DND-41 (cell line): ENCODE measurements around the gene UGT3A1.

ENCODE experiments used
- ATAC-seq: fragments of 200-7000 bp; cut with Tn5 transposase; 3 replicates; pipeline ENCODE4 v1.9.1; 2021; ENCODE audit warnings: low read depth; ENCODE audit not compliant: insufficient read depth
- DNase-seq: peaks from one replicate; pipeline ENCODE4 v3.0.0-alpha.2; 2020
- H2AFZ ChIP-seq: 2 replicates; pipeline ENCODE4 v1.6.0; 2012; ENCODE audit warnings: low read depth, low read length
- H3K27ac ChIP-seq: 2 replicates; pipeline ENCODE4 v1.5.1; 2012; ENCODE audit warnings: low read length, inconsistent platforms
- H3K27me3 ChIP-seq: fragments of 200-600 bp; sonication (generic); 2 replicates; pipeline ENCODE4 v1.6.0; 2012; ENCODE audit warnings: low read length, mild to moderate bottlenecking, inconsistent platforms; ENCODE audit not compliant: insufficient read depth, poor library complexity
- H3K36me3 ChIP-seq: 2 replicates; pipeline ENCODE4 v1.5.1; 2012; ENCODE audit warnings: low read length, inconsistent platforms; ENCODE audit not compliant: insufficient read depth
- H3K4me1 ChIP-seq: 2 replicates; pipeline ENCODE4 v1.5.1; 2012; ENCODE audit warnings: mild to moderate bottlenecking, low read length; ENCODE audit not compliant: insufficient read depth
- H3K4me2 ChIP-seq: 2 replicates; pipeline ENCODE4 v1.6.0; 2012; ENCODE audit warnings: mild to moderate bottlenecking, moderate library complexity, low read length, inconsistent platforms; ENCODE audit not compliant: insufficient read depth
- H3K4me3 ChIP-seq, 2 experiments: fragments of 200-600 bp in 1 of 2; shearing (Covaris generic) in 1 of 2; 2 replicates each; pipeline ENCODE4 v1.5.1; 2012 to 2016; ENCODE audit warnings: inconsistent platforms in 2 of 2, low read length in 2 of 2, mild to moderate bottlenecking in 2 of 2, low read depth in 1 of 2, moderate library complexity in 1 of 2
- H3K79me2 ChIP-seq: 2 replicates; pipeline ENCODE4 v1.6.0; 2012; ENCODE audit warnings: low read length, inconsistent platforms; ENCODE audit not compliant: insufficient read depth
- H3K9ac ChIP-seq: 2 replicates; pipeline ENCODE4 v1.6.0; 2012; ENCODE audit warnings: low read depth, mild to moderate bottlenecking, inconsistent platforms, low read length, moderate library complexity
- H3K9me3 ChIP-seq: 2 replicates; pipeline ENCODE4 v1.5.1; 2012; ENCODE audit warnings: low read length, moderate library complexity, mild to moderate bottlenecking, inconsistent platforms; ENCODE audit not compliant: insufficient read depth, severe bottlenecking
- H4K20me1 ChIP-seq: 2 replicates; pipeline ENCODE4 v1.6.0; 2012; ENCODE audit warnings: low read length; ENCODE audit not compliant: insufficient read depth
- CTCF ChIP-seq: IDR thresholded peaks from 2 replicates; pipeline ENCODE4 v1.5.1; 2012; ENCODE audit warnings: borderline replicate concordance, low read length, moderate library complexity, mild to moderate bottlenecking; ENCODE audit not compliant: poor library complexity, severe bottlenecking; ENCODE audit errors: extremely low read depth
- EZH2 ChIP-seq: IDR thresholded peaks from 3 replicates; pipeline ENCODE4 v1.6.1; 2012; ENCODE audit warnings: borderline replicate concordance, low read depth, mild to moderate bottlenecking, moderate library complexity, low read length, inconsistent platforms; ENCODE audit not compliant: severe bottlenecking

Gene UGT3A1

DNA sequence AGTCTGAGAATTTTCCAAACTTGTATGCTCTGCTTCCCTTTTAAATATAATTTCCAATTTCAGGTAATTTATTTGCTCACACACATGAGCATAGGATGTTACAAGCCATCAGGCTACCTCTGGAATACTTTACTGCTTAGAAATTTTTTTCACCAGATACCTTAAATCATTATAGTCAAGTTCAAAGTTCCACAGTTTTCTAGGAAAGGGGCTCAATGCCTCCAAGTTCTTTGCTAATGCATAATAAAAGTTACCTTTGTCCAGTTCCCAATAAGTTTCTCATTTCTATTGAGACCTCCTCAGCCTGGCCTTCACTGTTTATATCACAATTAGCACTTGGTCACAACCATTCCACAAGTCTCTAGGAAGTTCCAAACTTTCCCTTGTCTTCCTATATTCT, 16.2 kb upstream of the UGT3A1 start:
- Histone ChIP-seq H3K4me3 (no peak overlapping the region), H3K9me3 (peaks cover 25% of the 10 kb centered on the region), H3K27me3 (no peaks in the 10 kb centered on the region), H3K36me3 (no peaks in the 10 kb centered on the region), H4K20me1 (no peaks in the 10 kb centered on the region), H3K9ac (no peak overlapping the region), H3K4me2 (no peak overlapping the region), H2AFZ (no peak overlapping the region), H3K4me1 (peaks cover 10% of the 10 kb centered on the region), H3K27ac (no peak overlapping the region), H3K79me2 (no peaks in the 10 kb centered on the region)
- TF ChIP-seq EZH2, result no peak
- TF ChIP-seq CTCF, result no peak
- ATAC-seq (no peak), DNase-seq (no peak)

- Histone ChIP-seq H3K36me3 (no peaks in the 10 kb centered on the region), H3K4me2 (no peak overlapping the region), H3K9ac (no peak overlapping the region), H2AFZ (no peak overlapping the region), H3K9me3 (peaks cover 22% of the 10 kb centered on the region), H3K27ac (no peak overlapping the region), H3K4me3 (no peak overlapping the region), H3K79me2 (no peaks in the 10 kb centered on the region), H3K27me3 (no peaks in the 10 kb centered on the region), H4K20me1 (no peaks in the 10 kb centered on the region), H3K4me1 (peaks cover 10% of the 10 kb centered on the region)
- no peak for ATAC-seq
- no peak for TF ChIP-seq CTCF
- TF ChIP-seq EZH2, result no peak
- no peak for DNase-seq
Observed at GRCh38 chr5:36006163-36006562, 15.0 kb upstream of the UGT3A1 start.

DNA sequence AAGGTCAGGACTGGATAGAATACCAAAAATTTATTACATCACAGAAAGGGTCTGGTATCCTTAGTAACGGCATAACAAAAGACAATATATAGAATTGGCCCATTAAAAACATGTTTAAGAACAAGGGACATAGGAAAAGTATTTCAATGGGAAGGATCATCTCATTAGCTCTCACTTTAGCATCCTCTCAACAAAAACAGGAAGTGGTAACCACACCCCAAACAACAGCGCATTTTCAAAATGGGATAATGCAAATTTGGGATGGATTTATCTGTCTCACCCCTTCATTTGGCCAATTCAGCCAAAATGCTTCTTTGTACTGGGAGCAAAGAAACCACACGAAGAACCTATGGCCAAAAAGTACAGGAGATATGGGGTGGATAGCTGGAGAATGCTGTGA, 9.8 kb upstream of the UGT3A1 start:
- peaks cover 10% of the 10 kb centered on the region for H3K4me1 ChIP-seq
- TF ChIP-seq EZH2 (no peak), CTCF (no peak)
- H3K9ac ChIP-seq, result no peak overlapping the region
- ATAC-seq (no peak), DNase-seq (no peak)
- H2AFZ ChIP-seq, result no peak overlapping the region
- H3K79me2 ChIP-seq, result no peaks in the 10 kb centered on the region
- H4K20me1 ChIP-seq, result no peaks in the 10 kb centered on the region
- no peak overlapping the region for H3K27ac ChIP-seq
- no peaks in the 10 kb centered on the region for H3K9me3 ChIP-seq
- no peak overlapping the region for H3K4me3 ChIP-seq
- H3K36me3 ChIP-seq, result no peaks in the 10 kb centered on the region
- no peak overlapping the region for H3K4me2 ChIP-seq
- no peaks in the 10 kb centered on the region for H3K27me3 ChIP-seq

DNA sequence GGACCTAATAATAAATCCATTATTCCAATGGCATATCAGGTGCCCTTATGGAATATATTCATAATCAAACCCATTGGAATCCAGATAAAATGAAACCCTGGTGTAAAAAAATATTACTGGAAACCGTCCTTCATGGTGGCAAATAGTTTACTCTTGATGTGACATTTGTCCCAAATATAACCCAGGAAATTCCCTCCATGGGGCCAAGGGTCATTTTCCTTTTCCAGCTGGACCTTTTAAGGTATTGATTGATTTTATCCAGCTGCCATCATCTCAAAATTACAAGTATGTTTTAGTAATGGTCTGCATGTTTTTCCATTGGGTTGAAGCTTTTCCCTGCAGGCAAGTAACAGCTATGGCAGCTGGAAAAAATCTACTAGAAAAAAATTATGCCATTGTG, 8.4 kb upstream of the UGT3A1 start:
- no peaks in the 10 kb centered on the region for H3K36me3 ChIP-seq
- no peak overlapping the region for H2AFZ ChIP-seq
- H3K27ac ChIP-seq, result no peak overlapping the region
- H4K20me1 ChIP-seq, result no peaks in the 10 kb centered on the region
- peaks cover 10% of the 10 kb centered on the region for H3K4me1 ChIP-seq
- no peak overlapping the region for H3K9ac ChIP-seq
- no peaks in the 10 kb centered on the region for H3K79me2 ChIP-seq
- DNase-seq (no peak), ATAC-seq (no peak)
- TF ChIP-seq EZH2 (no peak), CTCF (no peak)
- H3K4me2 ChIP-seq, result no peak overlapping the region
- H3K27me3 ChIP-seq, result no peaks in the 10 kb centered on the region
- no peak overlapping the region for H3K4me3 ChIP-seq
- no peaks in the 10 kb centered on the region for H3K9me3 ChIP-seq
